GM12878 (cell line): ENCODE results near the gene RNF115. TPM values are rescaled to one million over a fixed set of nuclear protein-coding genes. Genes with fewer than 3 reads are reported as not detected.
A peak's percentile ranks its signal among the peaks of the same experiment; 100 is the strongest.

ENCODE experiments used
- ATAC-seq: fragments of 200-7000 bp; cut with Tn5 transposase; 3 replicates; pipeline ENCODE4 v1.9.1; 2020; ENCODE audit warnings: mild to moderate bottlenecking, moderate library complexity
- BruUV-seq: library from RNA; stranded (reverse); fragments of 400-500 nt; replicated peaks from 2 replicates; lab custom pipeline; 2021; lab: Mats Ljungman, UMichigan
- CTCF ChIA-PET: fragments of 300-600 bp; sonication (Branson Sonifier 250); formaldehyde crosslinking; extraction: SDS; loops from one replicate; lab custom pipeline; 2021; ENCODE audit warnings: inconsistent platforms; lab: Yijun Ruan, JAX
- POLR2A ChIA-PET: fragments of 350-600 bp; formaldehyde crosslinking; extraction: SDS; loops from one replicate; lab custom pipeline; 2021; ENCODE audit warnings: inconsistent platforms; lab: Charles Lee
- RAD21 ChIA-PET: fragments of 300-600 bp; sonication (Branson Sonifier 250); formaldehyde crosslinking; loops from one replicate; lab custom pipeline; 2023; ENCODE audit warnings: antibody characterized with exemption; ENCODE audit not compliant: unreplicated experiment; lab: Charles Lee
- SMC1A ChIA-PET: fragments of 300-600 bp; sonication (Branson Sonifier 250); formaldehyde crosslinking; loops from one replicate; lab custom pipeline; 2023; ENCODE audit not compliant: unreplicated experiment, uncharacterized antibody; lab: Charles Lee
- DNase-seq: peaks from one replicate; pipeline ENCODE4 v3.0.0-alpha.2; 2011; ENCODE audit warnings: low read depth, low spot score
- FAIRE-seq: peaks from 3 replicates; lab custom pipeline; 2011; peaks lifted over from hg19 to GRCh38; lab: Jason Lieb, UNC
- H2AFZ ChIP-seq: 2 replicates; pipeline ENCODE4 v1.6.0; 2011; ENCODE audit warnings: low read depth, low read length, control low read depth; ENCODE audit not compliant: control insufficient read depth
- H3K27ac ChIP-seq: 2 replicates; pipeline ENCODE4 v1.5.1; 2011; ENCODE audit warnings: control low read depth; ENCODE audit not compliant: control insufficient read depth, insufficient read depth
- H3K27me3 ChIP-seq, 2 experiments: replicated peaks in 1 of 2; 2 replicates each; pipeline versions ENCODE4 v1.6.0 to v1.6.1; 2011; ENCODE audit warnings: low read length in 1 of 2; ENCODE audit not compliant: control insufficient read depth in 2 of 2, insufficient read depth in 2 of 2
- H3K36me3 ChIP-seq, 2 experiments: 2 replicates each; pipeline ENCODE4 v1.5.1; 2011; ENCODE audit warnings: low read length in 1 of 2; ENCODE audit not compliant: control insufficient read depth in 2 of 2, insufficient read depth in 2 of 2
- H3K4me1 ChIP-seq: 2 replicates; pipeline ENCODE4 v1.6.1; 2011; ENCODE audit warnings: mild to moderate bottlenecking, low read length, moderate library complexity, mixed read lengths; ENCODE audit not compliant: control insufficient read depth, insufficient read depth
- H3K4me2 ChIP-seq: 2 replicates; pipeline ENCODE4 v1.6.0; 2011; ENCODE audit warnings: control low read depth; ENCODE audit not compliant: control insufficient read depth, insufficient read depth
- H3K4me3 ChIP-seq: fragments of 200-600 bp; sonication (generic); 2 replicates; pipeline ENCODE4 v1.5.1; 2016
- H3K79me2 ChIP-seq: 2 replicates; pipeline ENCODE4 v1.6.0; 2011; ENCODE audit warnings: low read length; ENCODE audit not compliant: control insufficient read depth, insufficient read depth
- H3K9ac ChIP-seq: 2 replicates; pipeline ENCODE4 v1.8.0; 2011; ENCODE audit warnings: low read length, control low read depth, mixed read lengths; ENCODE audit not compliant: control insufficient read depth, insufficient read depth
- H3K9me3 ChIP-seq: replicated peaks from 3 replicates; pipeline ENCODE4 v1.5.1; 2011; ENCODE audit warnings: mild to moderate bottlenecking, low read length; ENCODE audit not compliant: control insufficient read depth, insufficient read depth
- H4K20me1 ChIP-seq: 2 replicates; pipeline ENCODE4 v1.6.0; 2011; ENCODE audit not compliant: control insufficient read depth, insufficient read depth
- ATF2 ChIP-seq: IDR thresholded peaks from 2 replicates; pipeline ENCODE4 v1.6.1; 2012; ENCODE audit warnings: low read length, inconsistent platforms
- EZH2 ChIP-seq: IDR thresholded peaks from 2 replicates; pipeline ENCODE4 v1.6.1; 2012; ENCODE audit warnings: low read depth, mild to moderate bottlenecking, control low read depth, inconsistent platforms, low read length, borderline replicate concordance; ENCODE audit not compliant: control insufficient read depth
- GABPA ChIP-seq: IDR thresholded peaks from 2 replicates; pipeline ENCODE4 v1.6.1; 2014; ENCODE audit warnings: antibody characterized with exemption, low read depth, mild to moderate bottlenecking, inconsistent platforms
- JUND ChIP-seq: IDR thresholded peaks from 2 replicates; pipeline ENCODE4 v1.6.1; 2012; ENCODE audit warnings: low read depth, mild to moderate bottlenecking, low read length, improper control_type of control experiment, moderate library complexity
- MTA3 ChIP-seq: IDR thresholded peaks from 2 replicates; pipeline ENCODE4 v1.6.1; 2012; ENCODE audit warnings: low read length, inconsistent platforms, borderline replicate concordance
- NRF1 ChIP-seq: conservative IDR thresholded peaks from 2 replicates; pipeline ENCODE4 v1.6.1; 2011; ENCODE audit warnings: mild to moderate bottlenecking, low read depth, low read length, improper control_type of control experiment
- PBX3 ChIP-seq: IDR thresholded peaks from 2 replicates; pipeline ENCODE4 v1.6.1; 2011; ENCODE audit warnings: mild to moderate bottlenecking, low read depth, low read length, moderate library complexity; ENCODE audit not compliant: insufficient replicate concordance
- RB1 ChIP-seq: fragments of 450-650 bp; formaldehyde crosslinking; IDR thresholded peaks from 2 replicates; pipeline ENCODE4 v1.6.1; 2017; ENCODE audit warnings: mild to moderate bottlenecking, borderline replicate concordance
- RBBP5 ChIP-seq: fragments of 200-600 bp; sonication (generic); conservative IDR thresholded peaks from 2 replicates; pipeline ENCODE4 v1.6.1; 2016
- RELB ChIP-seq: fragments of 450-650 bp; IDR thresholded peaks from 2 replicates; pipeline ENCODE4 v1.6.1; 2017; ENCODE audit warnings: low read depth, mild to moderate bottlenecking, moderate library complexity
- RFX5 ChIP-seq: IDR thresholded peaks from 2 replicates; pipeline ENCODE4 v1.6.1; 2011; ENCODE audit warnings: low read depth, low read length, improper control_type of control experiment
- TCF12 ChIP-seq: IDR thresholded peaks from 2 replicates; pipeline ENCODE4 v1.6.1; 2011; ENCODE audit warnings: low read depth, mild to moderate bottlenecking, low read length
- USF2 ChIP-seq: IDR thresholded peaks from 2 replicates; pipeline ENCODE4 v1.6.1; 2011; ENCODE audit warnings: low read depth, low read length, improper control_type of control experiment, borderline replicate concordance
- WGBS: methylation state at CpG from one replicate; pipeline ENCODE4 v1.1.6; 2016; ENCODE audit warnings: low lambda C conversion rate; ENCODE audit not compliant: insufficient replicate concordance, insufficient coverage; ENCODE audit errors: missing lambda C conversion rate; 5-methylcytosine and 5-hydroxymethylcytosine counted together
- in situ Hi-C: fragments of 300-500 bp; cut with MboI; formaldehyde crosslinking; loops from 9 replicates; pipeline ENCODE4 v1.14.3; 2018; ENCODE audit warnings: mixed read lengths
- intact Hi-C: fragments of 100-400 bp; cut with micrococcal nuclease; formaldehyde crosslinking; loops from one replicate; pipeline ENCODE4 v1.14.2; 2022; ENCODE audit not compliant: unreplicated experiment
- polyA plus RNA-seq, 11 experiments: library from polyadenylated mRNA; depleted of rRNA in 4 of 11; unstranded in 6 of 11; stranded (reverse) in 5 of 11; fragments of >200 nt; fragmentation: Nextera tagmentation in 4 of 11; fragmentation: Illumina TruSeq in 1 of 11; extraction: Ambion mirVana in 4 of 11; extraction: Trizol in 1 of 11; gene quantifications; 1 replicate in 1 of 11; 2 replicates in 10 of 11; pipeline versions ENCODE4 v1.2.1 to v1.2.3, GENCODE V29; 2011 to 2016; ENCODE audit warnings: inconsistent platforms in 2 of 11, missing spikeins in 2 of 11, low read depth in 1 of 11
- total RNA-seq, 4 experiments: library from RNA; depleted of rRNA in 3 of 4; stranded (reverse); fragments of >200 nt in 3 of 4; fragmentation: Illumina TruSeq in 1 of 4; extraction: Trizol in 1 of 4; gene quantifications; 2 replicates each; pipeline versions ENCODE4 v1.2.1 to v1.2.3, GENCODE V29; 2013 to 2021

RNF115 gene
- total and polyA plus RNA-seq, 10 of the 15 experiments (the other 5 are each of a cell fraction or from before 2014, with no cell fraction given): 3.4 to 22.0 (median 12.9) TPM

- Histone ChIP-seq H3K4me2 (peak within 1 kb of the TSS; percentile 85), H3K9ac (peak within 1 kb of the TSS; percentile 68), H4K20me1 (no peaks in the 10 kb centered on the region), H3K4me3 (peak within 1 kb of the TSS; percentile 82), H3K9me3 (no peaks in the 10 kb centered on the region), H3K79me2 (no peaks in the 10 kb centered on the region), H3K36me3 (peaks cover 4% of the 10 kb centered on the region in 2 experiments; a peak in 3 of 4 replicates), H3K4me1 (no peaks in the 10 kb centered on the region), H3K27me3 (no peaks in the 10 kb centered on the region), H2AFZ (peak within 1 kb of the TSS; percentile 81), H3K27ac (peak within 1 kb of the TSS; percentile 67)
- SMC1A ChIA-PET: interaction anchor here (0.6 to 4.7 kb wide), 17 partner anchors 10 to 134 kb away, joined by 3 to 54 read pairs (median 6); partner anchors contain the start of genes ANKRD34A, LIX1L, NUDT17 and POLR3C
- WGBS: 2% methylated on average over 41 of the region's 42 CpGs
- FAIRE-seq (peak; percentile 18), ATAC-seq (peak; percentile 93), DNase-seq (peak; percentile 65)
- POLR2A ChIA-PET: interaction anchor here (0.6 to 4.4 kb wide), 22 partner anchors 10 to 251 kb away, joined by 3 to 25 read pairs (median 5); partner anchors contain the start of genes ANKRD34A, ANKRD35, GPR89A and LIX1L
- RAD21 ChIA-PET: interaction anchor here (0.7 to 4.7 kb wide), 21 partner anchors 13 to 183 kb away, joined by 3 to 69 read pairs (median 4); partner anchors contain the start of genes ANKRD34A, HJV, ITGA10 and LIX1L
- in situ Hi-C loops: loop anchor here (5.0 kb wide), 1 partner anchor 58 kb away; the partner anchor contains the start of gene PEX11B
- BruUV-seq: no TSS peak
- CTCF ChIA-PET: interaction anchor here (0.6 to 8.0 kb wide), 19 partner anchors 12 to 174 kb away, joined by 3 to 172 read pairs (median 5); partner anchors contain the start of genes ANKRD34A, ITGA10, NUDT17 and POLR3C
- intact Hi-C loops: loop anchor here (1.0 kb wide), 1 partner anchor 59 kb away; the partner anchor contains the start of gene PEX11B
- TF ChIP-seq TCF12 (0 out of 2 replicates have a peak, but pooled peaks have one; percentile 8), RBBP5 (no peak), ATF2 (no peak), USF2 (no peak), JUND (no peak), RFX5 (no peak), EZH2 (no peak), MTA3 (no peak), PBX3 (no peak), NRF1 (no peak), RB1 (no peak), RELB (peak; percentile 59; the same call in 1 of the 2 replicates), GABPA (no peak)
These were observed 35.1 kb upstream of the RNF115 start, which contains the start of gene PIAS3 for GRCh38 chr1:145858901-145859490. Gene PIAS3 (minus strand): TSS chr1:145859081. CDS start chr1:145858990, 91 bp downstream.
